Forelimb muscle (tissue), 1 donor: ENCODE data around the gene PAIP2. TPM values are rescaled to one million over a fixed set of nuclear protein-coding genes. Genes with fewer than 3 reads are reported as not detected.
"Not testable (repeated sequence)": the region's sequence is repeated elsewhere in the genome, so short reads cannot be mapped to it uniquely, and the experiment has no call there.

ENCODE experiments used
- DNase-seq: peaks from one replicate; pipeline ENCODE4 v3.0.0-alpha.2; 2013; ENCODE audit warnings: low read depth
- polyA plus RNA-seq: library from polyadenylated mRNA; unstranded; fragments of 120-200 nt; gene quantifications from one replicate; pipeline ENCODE4 v1.2.1, GENCODE V29; 2013; ENCODE audit not compliant: insufficient read length

PAIP2 gene
- polyA plus RNA-seq, 1 donor: 104 TPM

GRCh38 chr5:139391570-139392323 lies 50.1 kb downstream of the PAIP2 start:
- DNase-seq: no peak

- no peak for DNase-seq
These were observed 50.6 kb downstream of the PAIP2 start for GRCh38 chr5:139392324-139392677.

GRCh38 chr5:139392678-139393496 lies 51.2 kb downstream of the PAIP2 start:
- no peak for DNase-seq

- no peak for DNase-seq
These were observed 52.0 kb downstream of the PAIP2 start for GRCh38 chr5:139393497-139394122.

- DNase-seq: no peak
These were observed 52.5 kb downstream of the PAIP2 start for GRCh38 chr5:139394123-139394653.

- no peak for DNase-seq
These were observed 53.3 kb downstream of the PAIP2 start, which contains the start of gene PROB1 for GRCh38 chr5:139394654-139395566. Gene PROB1 (minus strand): TSS chr5:139395104. CDS start chr5:139395081, 23 bp downstream.

GRCh38 chr5:139395844-139396640 lies 54.4 kb downstream of the PAIP2 start:
- no peak for DNase-seq

- DNase-seq: no peak
These were observed 55.0 kb downstream of the PAIP2 start for GRCh38 chr5:139396691-139397090.

GRCh38 chr5:139397921-139398320 lies 56.3 kb downstream of the PAIP2 start:
- no peak for DNase-seq

- no peak for DNase-seq
These were observed 58.0 kb downstream of the PAIP2 start for GRCh38 chr5:139399501-139400121.

GRCh38 chr5:139401546-139401945 lies 59.9 kb downstream of the PAIP2 start:
- DNase-seq: no peak

- no peak for DNase-seq
These were observed 61.0 kb downstream of the PAIP2 start for GRCh38 chr5:139402561-139403158.

- DNase-seq: no peak
These were observed 61.7 kb downstream of the PAIP2 start for GRCh38 chr5:139403418-139403786.

GRCh38 chr5:139403787-139404483 lies 62.3 kb downstream of the PAIP2 start, which contains the start of gene SPATA24:
Gene SPATA24 (minus strand): TSS chr5:139404089. CDS start chr5:139404060, 29 bp downstream.
- peak; percentile 88 for DNase-seq

GRCh38 chr5:139404484-139404840 lies 62.8 kb downstream of the PAIP2 start:
- no peak for DNase-seq

GRCh38 chr5:139406963-139407362 lies 65.3 kb downstream of the PAIP2 start:
- no peak for DNase-seq

GRCh38 chr5:139407517-139407916 lies 65.9 kb downstream of the PAIP2 start:
- DNase-seq: no peak

GRCh38 chr5:139408191-139408590 lies 66.5 kb downstream of the PAIP2 start:
- no peak for DNase-seq

GRCh38 chr5:139409116-139409515 lies 67.5 kb downstream of the PAIP2 start:
- not testable (repeated sequence) for DNase-seq
